Bronchus fibroblast of lung (primary cell): Measurements from ENCODE around the gene ZNF479. TPM values are rescaled to one million over a fixed set of nuclear protein-coding genes. Genes with fewer than 3 reads are reported as not detected.

Experiments used
- total RNA-seq: library from RNA; depleted of rRNA; stranded (reverse); fragments of >200 nt; gene quantifications from 2 replicates; pipeline ENCODE4 v1.2.3, GENCODE V29; 2015

The ZNF479 gene
- total RNA-seq = not detected in 2 replicates

DNA sequence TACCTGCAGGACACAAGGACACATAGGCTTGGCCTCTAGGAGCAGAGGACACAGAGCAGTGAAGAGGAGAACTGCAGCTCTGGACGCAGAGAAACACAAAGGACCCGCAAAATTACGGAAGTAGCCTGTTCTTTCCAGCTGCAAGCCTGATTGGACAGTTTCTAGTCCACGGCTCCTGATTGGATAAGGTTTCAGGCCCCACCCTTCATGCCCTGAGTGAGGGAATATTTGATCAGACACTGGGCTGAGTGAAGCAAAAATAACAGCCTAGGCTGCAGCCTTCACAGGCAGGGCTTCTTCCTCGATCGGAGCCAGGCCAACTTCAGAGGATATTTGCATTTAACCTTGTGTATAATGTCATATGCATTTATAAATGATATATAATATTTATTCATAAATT lies at the start of gene ZNF479:
TSS of gene ZNF479 (minus strand) at position 101 of the 400 bp plus-strand sequence. CDS start 112 bp downstream, outside the sequence.

